ENCODE data around the gene ZFP91. TPM values are rescaled to one million over a fixed set of nuclear protein-coding genes. Genes with fewer than 3 reads are reported as not detected.

ZFP91 gene
- total RNA-seq, 1 experiment from 2014 or later = 56.2 TPM

DNA sequence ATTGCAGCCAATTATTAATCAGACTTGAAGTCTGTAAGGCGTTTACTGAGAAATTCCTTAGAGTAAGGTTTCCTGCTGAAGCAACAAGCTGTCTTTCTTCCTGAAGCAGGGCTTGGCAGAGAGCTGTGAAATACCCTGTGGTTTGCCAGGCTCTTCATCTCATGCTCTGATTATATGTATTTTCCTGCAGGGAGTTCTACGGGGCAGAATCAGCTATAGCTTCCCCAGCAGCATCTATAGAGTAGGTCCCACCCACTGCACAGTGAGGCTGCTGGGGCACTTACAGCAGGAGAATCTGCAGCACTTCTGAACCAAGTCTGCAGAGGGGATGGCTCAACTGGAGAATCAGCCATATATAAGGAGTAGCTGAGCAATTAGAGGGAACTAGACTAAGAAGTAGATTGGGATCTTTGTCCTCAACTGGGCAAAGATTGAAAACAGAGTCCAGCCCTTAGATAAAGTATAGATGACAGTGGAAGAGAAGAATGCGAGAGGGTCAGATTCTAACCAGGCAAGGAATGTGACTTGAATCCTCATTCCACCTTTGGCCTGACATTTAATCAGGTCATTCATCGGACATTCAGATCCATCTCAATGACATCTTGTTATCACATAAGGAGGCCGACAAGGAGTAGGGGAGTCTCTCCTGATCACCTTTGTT lies 81.2 kb downstream of the ZFP91 start:
- Histone ChIP-seq H3K36me3 (ENCODE audit: low read depth, low read length) (no peaks in the 10 kb centered on the region), H4K20me1 (ENCODE audit: low read length) (no peaks in the 10 kb centered on the region), H3K9me2 (replicated peaks; ENCODE audit: low read length) (no peaks in the 10 kb centered on the region), H3F3A (ENCODE audit: low read length, unreplicated experiment) (peaks cover 9% of the 10 kb centered on the region), H3K9me3 (ENCODE audit: low read length) (no peaks in the 10 kb centered on the region), H3K4me2 (ENCODE audit: low read length) (peak overlapping the region; percentile 73), H3K4me3 (ENCODE audit: low read length) (peak overlapping the region; percentile 29; the same call in 1 of the 2 replicates), H3K27ac (ENCODE audit: low read length) (peak overlapping the region; percentile 85), H3K4me1 (ENCODE audit: insufficient read depth, low read length) (peaks cover 32% of the 10 kb centered on the region), H3K9ac (ENCODE audit: low read length) (peak overlapping the region; percentile 24), H3K27me3 (ENCODE audit: low read length) (no peaks in the 10 kb centered on the region), H3K79me2 (ENCODE audit: low read length) (no peaks in the 10 kb centered on the region), H2AFZ (ENCODE audit: low read length) (0 out of 2 replicates have a peak overlapping the region, but pooled peaks have one; percentile 10)
- DNase-seq = peak; percentile 58
- no peak for TF ChIP-seq EZH2phosphoT487 (IDR thresholded peaks at IDR 0.05; ENCODE audit: borderline replicate concordance, low read length)
- no peak for TF ChIP-seq EZH2 (IDR thresholded peaks at IDR 0.05; ENCODE audit: low read length, unreplicated experiment)
- TF ChIP-seq, protein P1, sequence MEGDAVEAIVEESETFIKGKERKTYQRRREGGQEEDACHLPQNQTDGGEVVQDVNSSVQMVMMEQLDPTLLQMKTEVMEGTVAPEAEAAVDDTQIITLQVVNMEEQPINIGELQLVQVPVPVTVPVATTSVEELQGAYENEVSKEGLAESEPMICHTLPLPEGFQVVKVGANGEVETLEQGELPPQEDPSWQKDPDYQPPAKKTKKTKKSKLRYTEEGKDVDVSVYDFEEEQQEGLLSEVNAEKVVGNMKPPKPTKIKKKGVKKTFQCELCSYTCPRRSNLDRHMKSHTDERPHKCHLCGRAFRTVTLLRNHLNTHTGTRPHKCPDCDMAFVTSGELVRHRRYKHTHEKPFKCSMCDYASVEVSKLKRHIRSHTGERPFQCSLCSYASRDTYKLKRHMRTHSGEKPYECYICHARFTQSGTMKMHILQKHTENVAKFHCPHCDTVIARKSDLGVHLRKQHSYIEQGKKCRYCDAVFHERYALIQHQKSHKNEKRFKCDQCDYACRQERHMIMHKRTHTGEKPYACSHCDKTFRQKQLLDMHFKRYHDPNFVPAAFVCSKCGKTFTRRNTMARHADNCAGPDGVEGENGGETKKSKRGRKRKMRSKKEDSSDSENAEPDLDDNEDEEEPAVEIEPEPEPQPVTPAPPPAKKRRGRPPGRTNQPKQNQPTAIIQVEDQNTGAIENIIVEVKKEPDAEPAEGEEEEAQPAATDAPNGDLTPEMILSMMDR (conservative IDR thresholded peaks at IDR 0.05; ENCODE audit: low read depth, low read length) = no peak
- ChIA-PET POLR2A (ENCODE audit: unreplicated experiment) (interaction anchor here (0.5 to 0.7 kb wide), 2 partner anchors 15 to 425 kb away, joined by 3 to 4 read pairs; no protein-coding TSS in a partner anchor), CTCF (interaction anchor here (0.6 to 0.9 kb wide), 2 partner anchors 30 to 136 kb away, joined by 3 read pairs; no protein-coding TSS in a partner anchor)
- intact Hi-C loops (cut with micrococcal nuclease) = loop anchor here (1.0 kb wide), 1 partner anchor 87 kb away; no protein-coding TSS in a partner anchor
- no TSS peak for BruUV-seq (replicated peaks)
- peak; percentile 62 for ATAC-seq

Other genes starting within 250 kb of the ZFP91 start
- not detected in 2 replicates for gene OR5B17, start 220.0 kb upstream of the ZFP91 start, total RNA-seq (2014; rRNA removed)
- gene OR5B3, start 172.2 kb upstream of the ZFP91 start, total RNA-seq (2014; rRNA removed) = not detected in 2 replicates
- gene OR5B2, start 150.9 kb upstream of the ZFP91 start, total RNA-seq (2014; rRNA removed) = not detected in 2 replicates
- not detected in 2 replicates for gene OR5B12, start 136.8 kb upstream of the ZFP91 start, total RNA-seq (2014; rRNA removed)
- gene OR5B21, start 71.0 kb upstream of the ZFP91 start, total RNA-seq (2014; rRNA removed) = not detected in 2 replicates
- 12.1 and 20.2 TPM in 2 replicates for gene LPXN, start 3.2 kb upstream of the ZFP91 start, total RNA-seq (2014; rRNA removed)
- 1.6 and 2.8 TPM in 2 replicates for gene CNTF, start 43.6 kb downstream of the ZFP91 start, total RNA-seq (2014; rRNA removed)
- not detected in 2 replicates for gene GLYAT, start 152.9 kb downstream of the ZFP91 start, total RNA-seq (2014; rRNA removed)